GM19395 (cell line): ENCODE measurements around the gene METRNL.
"Not testable (repeated sequence)": the region's sequence is repeated elsewhere in the genome, so short reads cannot be mapped to it uniquely, and the experiment has no call there.

Experiments used
- ATAC-seq: cut with Tn5 transposase; IDR thresholded peaks from one replicate; pipeline ENCODE4 v1.9.1; 2021; ENCODE audit warnings: mild to moderate bottlenecking, moderate library complexity; ENCODE audit not compliant: unreplicated experiment

METRNL gene

DNA sequence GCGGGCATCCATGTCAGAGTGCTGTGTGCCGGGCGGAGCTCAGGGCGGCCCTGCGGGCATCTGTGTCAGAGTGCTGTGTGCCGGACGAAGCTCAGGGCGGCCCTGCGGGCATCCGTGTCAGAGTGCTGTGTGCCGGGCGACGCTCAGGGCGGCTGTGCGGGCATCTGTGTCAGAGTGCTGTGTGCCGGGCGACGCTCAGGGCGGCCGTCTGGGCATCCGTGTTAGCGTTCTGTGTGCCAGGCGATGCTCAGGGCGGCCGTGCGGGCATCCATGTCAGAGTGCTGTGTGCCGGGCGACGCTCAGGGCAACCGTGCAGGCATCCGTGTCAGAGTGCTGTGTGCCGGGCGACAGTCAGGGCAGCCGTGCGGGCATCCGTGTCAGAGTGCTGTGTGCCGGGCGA lies 55.0 kb downstream of the METRNL start:
- not testable (repeated sequence) for ATAC-seq

DNA sequence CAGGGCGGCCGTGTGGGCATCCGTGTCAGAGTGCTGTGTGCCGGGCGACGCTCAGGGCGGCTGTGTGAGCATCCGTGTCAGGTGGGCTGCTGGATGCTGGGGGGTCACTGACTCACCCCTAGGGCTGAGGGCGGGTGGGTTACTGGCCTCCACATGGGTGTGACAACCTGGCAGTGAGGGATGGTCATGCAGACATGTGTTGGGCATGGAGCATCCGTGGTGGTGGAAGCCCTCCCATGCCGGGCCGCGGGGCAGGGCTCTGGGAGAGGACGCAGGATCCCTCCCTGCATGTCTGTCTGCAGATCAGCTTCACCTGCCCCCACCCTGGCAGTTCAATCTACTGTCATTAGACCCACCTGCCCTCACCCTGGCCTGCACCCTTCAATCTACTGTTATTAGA lies 56.3 kb downstream of the METRNL start:
- no peak for ATAC-seq

DNA sequence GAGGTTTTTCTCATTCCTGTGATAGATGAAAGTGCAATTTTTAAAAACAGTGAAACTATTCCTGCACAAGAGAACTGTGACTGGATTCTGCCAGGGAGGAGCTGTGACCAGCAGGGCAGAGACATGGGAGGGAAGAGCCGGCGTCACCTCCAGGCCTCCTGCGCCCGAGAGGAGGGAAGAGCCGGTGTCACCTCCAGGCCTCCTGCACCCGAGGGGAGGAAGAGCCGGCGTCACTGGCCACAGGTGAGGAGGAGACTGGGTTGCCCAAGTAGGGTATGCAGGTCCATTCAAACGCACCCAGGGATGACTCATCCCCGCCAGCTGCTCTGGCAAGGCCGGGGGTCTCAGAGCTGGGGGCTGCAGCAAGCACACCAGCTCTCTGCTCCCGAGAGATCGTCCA lies 56.7 kb downstream of the METRNL start:
- no peak for ATAC-seq

DNA sequence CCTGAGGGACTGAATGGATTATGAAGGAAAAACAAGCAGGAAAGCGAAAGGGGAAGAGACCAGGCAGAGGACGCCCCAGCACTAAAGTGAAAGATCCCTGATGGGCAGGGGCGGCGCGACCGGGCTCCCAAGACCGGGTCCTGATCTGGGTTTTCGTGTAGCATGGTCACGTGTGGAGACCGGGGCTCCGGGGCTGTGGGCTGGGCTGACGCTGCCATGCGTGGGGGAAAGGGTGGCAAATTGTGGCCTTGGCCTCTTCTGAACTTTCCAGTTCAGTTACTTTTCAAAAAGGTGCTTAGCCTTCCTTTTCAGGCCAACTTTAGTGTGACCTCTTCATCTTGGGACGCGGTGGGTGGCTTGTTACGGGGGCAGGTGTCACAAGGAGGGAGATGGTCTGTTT lies 57.5 kb downstream of the METRNL start:
- no peak for ATAC-seq

DNA sequence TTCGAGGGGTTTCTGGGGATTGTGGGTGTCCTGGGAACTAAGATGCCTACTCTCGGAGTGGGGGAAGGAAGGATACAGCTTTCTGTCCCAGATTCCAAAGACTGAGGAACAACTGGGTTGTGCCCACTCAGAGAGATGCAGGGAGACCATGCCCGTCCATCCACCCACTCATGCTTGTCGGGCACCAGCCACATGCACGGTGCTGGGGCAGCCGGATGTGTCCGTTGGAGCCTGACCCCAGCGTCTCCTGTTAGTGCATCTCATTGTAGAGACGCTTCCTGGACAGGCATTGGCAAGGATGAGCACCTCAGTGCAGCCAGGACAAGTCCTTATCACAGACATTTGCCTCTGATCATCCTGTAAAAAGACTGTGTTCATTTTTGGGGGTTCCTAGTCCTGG lies 58.1 kb downstream of the METRNL start:
- no peak for ATAC-seq

DNA sequence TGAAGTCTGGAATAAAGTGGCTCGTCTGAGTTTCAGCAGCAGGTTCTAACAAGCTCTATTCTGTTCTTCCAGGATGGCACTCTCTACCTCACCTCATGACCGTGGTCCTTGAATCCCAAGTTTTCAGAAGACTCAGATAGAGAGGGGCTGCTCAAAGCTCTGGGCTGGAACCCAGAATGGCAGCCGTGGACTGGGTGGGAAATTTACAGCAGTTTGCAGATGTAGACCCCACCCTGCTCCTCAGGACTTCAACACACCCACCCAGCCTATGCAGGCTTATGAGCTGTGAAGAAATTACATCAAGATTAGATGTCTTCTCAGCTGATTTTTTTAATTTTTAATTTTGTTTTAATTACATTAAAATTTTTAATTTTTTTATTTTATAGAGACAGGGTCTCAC lies 59.4 kb downstream of the METRNL start:
- ATAC-seq, result no peak

DNA sequence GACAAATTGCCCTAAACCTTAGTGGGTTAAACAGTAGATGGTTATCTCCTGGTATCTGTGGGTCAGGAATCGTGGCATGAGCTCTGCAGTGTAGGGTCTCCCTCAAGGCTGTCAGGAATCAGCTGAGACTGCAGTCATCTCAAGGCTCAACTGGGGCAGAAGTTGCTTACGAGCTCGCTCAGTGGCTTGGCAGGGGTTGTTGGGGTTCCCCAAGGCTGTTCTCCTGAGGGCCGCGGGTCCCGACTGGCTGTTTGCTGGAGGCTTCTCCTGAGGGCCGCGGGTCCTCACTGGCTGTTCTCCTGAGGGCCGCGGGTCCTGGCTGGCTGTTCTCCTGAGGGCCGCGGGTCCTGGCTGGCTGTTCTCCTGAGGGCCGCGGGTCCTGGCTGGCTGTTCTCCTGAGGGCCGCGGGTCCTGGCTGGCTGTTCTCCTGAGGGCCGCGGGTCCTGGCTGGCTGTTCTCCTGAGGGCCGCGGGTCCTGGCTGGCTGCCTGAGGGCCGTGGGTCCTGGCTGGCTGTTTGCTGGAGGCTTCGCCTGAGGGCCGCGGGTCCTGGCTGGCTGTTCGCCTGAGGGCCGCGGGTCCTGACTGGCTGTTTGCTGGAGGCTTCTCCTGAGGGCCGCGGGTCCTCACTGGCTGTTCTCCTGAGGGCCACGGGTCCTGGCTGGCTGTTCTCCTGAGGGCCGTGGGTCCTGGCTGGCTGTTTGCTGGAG lies 60.3 kb downstream of the METRNL start:
- not testable (repeated sequence) for ATAC-seq

DNA sequence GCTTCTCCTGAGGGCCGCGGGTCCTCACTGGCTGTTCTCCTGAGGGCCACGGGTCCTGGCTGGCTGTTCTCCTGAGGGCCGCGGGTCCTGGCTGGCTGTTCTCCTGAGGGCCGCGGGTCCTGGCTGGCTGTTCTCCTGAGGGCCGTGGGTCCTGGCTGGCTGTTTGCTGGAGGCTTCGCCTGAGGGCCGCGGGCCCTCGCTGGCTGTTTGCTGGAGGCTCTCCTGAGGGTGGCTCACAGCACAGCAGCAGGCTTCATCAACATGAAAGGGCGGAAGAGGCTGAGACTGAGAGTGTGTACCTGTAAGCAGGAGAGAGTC lies 60.8 kb downstream of the METRNL start:
- ATAC-seq, result not testable (repeated sequence)

DNA sequence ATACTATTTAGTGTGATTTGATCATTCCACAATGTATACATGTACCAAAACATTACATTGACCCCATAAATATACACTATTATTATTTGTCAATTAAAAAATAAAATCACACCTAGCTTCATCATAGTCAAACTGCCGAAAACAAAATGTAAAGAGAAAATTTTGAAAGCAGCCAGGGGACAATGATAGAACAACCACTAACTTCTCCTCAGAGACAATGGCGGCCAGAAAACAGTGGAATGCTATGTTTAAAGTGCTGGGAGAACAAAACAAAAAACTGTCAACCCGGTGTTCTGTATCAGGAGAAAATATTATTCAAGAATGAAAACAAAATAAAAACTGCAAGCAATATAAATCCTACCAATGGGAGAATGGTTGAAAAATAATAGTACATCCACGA lies 63.2 kb downstream of the METRNL start:
- no peak for ATAC-seq

DNA sequence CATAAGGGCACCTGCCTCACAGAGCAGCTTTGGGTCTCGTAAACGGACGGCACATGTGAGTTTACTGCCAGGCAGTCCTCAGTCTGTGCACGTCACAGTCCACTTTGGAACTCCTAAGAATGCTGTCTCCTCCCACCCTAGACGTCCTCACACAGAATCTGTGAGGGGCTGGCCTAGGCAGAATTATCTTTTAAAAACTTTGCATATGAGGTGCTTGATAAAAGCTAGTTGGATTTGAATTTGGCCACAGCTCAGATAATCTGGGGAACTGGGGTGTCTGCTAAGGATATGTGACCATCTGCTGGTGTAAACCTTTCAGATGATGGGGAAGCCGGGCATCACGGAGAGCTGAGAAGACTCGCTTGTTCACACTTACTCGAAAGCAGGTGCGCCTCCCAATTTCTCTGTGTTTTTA lies 64.4 kb downstream of the METRNL start:
- no peak for ATAC-seq
